GM18907 (cell line): ENCODE measurements around the gene ZNF160.

ENCODE experiments used
- ATAC-seq: cut with Tn5 transposase; IDR thresholded peaks from one replicate; pipeline ENCODE4 v1.9.1; 2021; ENCODE audit warnings: mild to moderate bottlenecking, moderate library complexity; ENCODE audit not compliant: unreplicated experiment

ZNF160 gene

DNA sequence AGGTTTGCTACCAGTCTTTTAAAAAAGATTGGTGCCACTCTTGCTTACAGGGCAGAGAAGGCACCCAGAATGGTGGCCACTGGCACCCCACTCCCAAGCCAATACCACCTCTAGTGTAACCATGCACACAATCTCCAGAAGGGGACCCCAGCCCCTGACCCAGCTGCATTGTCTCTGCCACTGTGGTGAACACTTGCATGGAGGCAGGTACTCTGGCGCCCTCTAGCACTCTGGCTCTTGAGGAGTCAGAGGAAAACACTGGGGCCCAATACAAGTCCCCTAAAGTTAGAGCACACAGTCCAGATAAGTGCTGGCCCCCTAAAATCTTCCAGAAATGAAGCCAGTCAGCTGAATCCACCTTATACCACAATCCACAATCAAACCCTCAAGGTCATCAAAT, 83.5 kb downstream of the ZNF160 start:
- ATAC-seq: no peak
